CD4-positive, alpha-beta T cell (primary cell): ENCODE measurements around the gene OR1J1. TPM values are rescaled to one million over a fixed set of nuclear protein-coding genes. Genes with fewer than 3 reads are reported as not detected.

Experiments
- ATAC-seq: fragments of 200-7000 bp; cut with Tn5 transposase; one replicate; pipeline ENCODE4 v1.10.0; 2022; ENCODE audit warnings: mild to moderate bottlenecking; ENCODE audit not compliant: poor library complexity
- CTCF ChIA-PET: fragments of 350-600 bp; sonication (Branson Sonifier 250); formaldehyde crosslinking; loops from one replicate; lab custom pipeline; 2021; ENCODE audit warnings: antibody characterized with exemption, inconsistent platforms; lab: Charles Lee
- POLR2A ChIA-PET: fragments of 350-600 bp; sonication (Branson Sonifier 250); formaldehyde crosslinking; loops from one replicate; lab custom pipeline; 2021; ENCODE audit warnings: antibody characterized with exemption, inconsistent platforms; lab: Charles Lee
- DNase-seq, 14 experiments: peaks; one replicate each; pipeline ENCODE4 v3.0.0-alpha.2; 2013 to 2020; ENCODE audit warnings: mixed read lengths in 2 of 14
- H3K27ac ChIP-seq, 2 donors: one replicate each; pipeline versions ENCODE4 v1.5.1 to v1.7.0; 2013; ENCODE audit warnings: low read length in 2 of 2, low read depth in 1 of 2, mild to moderate bottlenecking in 1 of 2
- H3K27me3 ChIP-seq, 2 experiments: 1 replicate in 1 of 2; 2 replicates in 1 of 2; pipeline versions ENCODE4 v1.6.1 to v1.7.0; 2013; ENCODE audit warnings: low read length in 2 of 2, control low read depth in 1 of 2, mild to moderate bottlenecking in 1 of 2, moderate library complexity in 1 of 2; ENCODE audit not compliant: insufficient read depth in 2 of 2, control insufficient read depth in 1 of 2
- H3K36me3 ChIP-seq: one replicate; pipeline ENCODE4 v1.6.1; 2013; ENCODE audit warnings: low read length, control low read depth; ENCODE audit not compliant: insufficient read depth
- H3K4me1 ChIP-seq: one replicate; pipeline ENCODE4 v1.6.1; 2013; ENCODE audit warnings: low read length, control low read depth; ENCODE audit not compliant: insufficient read depth
- H3K4me3 ChIP-seq: one replicate; pipeline ENCODE4 v1.5.1; 2013; ENCODE audit warnings: mild to moderate bottlenecking, low read length, moderate library complexity
- H3K9me3 ChIP-seq, 2 experiments: 1 replicate in 1 of 2; 2 replicates in 1 of 2; pipeline versions ENCODE4 v1.6.1 to v1.7.0; 2013; ENCODE audit warnings: low read length in 2 of 2, mild to moderate bottlenecking in 2 of 2, control low read depth in 1 of 2, moderate library complexity in 1 of 2; ENCODE audit not compliant: control insufficient read depth in 1 of 2, insufficient read depth in 1 of 2
- H3K27ac Mint-ChIP-seq: one replicate; pipeline ENCODE4 v1.8.0; 2020; ENCODE audit warnings: mixed read lengths
- H3K27me3 Mint-ChIP-seq: one replicate; pipeline ENCODE4 v1.8.0; 2021; ENCODE audit warnings: mixed read lengths
- H3K36me3 Mint-ChIP-seq: one replicate; pipeline ENCODE4 v1.8.0; 2021; ENCODE audit warnings: low read depth, mixed read lengths
- H3K4me1 Mint-ChIP-seq: one replicate; pipeline ENCODE4 v1.8.0; 2021; ENCODE audit warnings: low read depth, mixed read lengths
- H3K4me3 Mint-ChIP-seq: one replicate; pipeline ENCODE4 v1.8.0; 2020; ENCODE audit warnings: mild to moderate bottlenecking, mixed read lengths
- H3K9me3 Mint-ChIP-seq: one replicate; pipeline ENCODE4 v1.8.0; 2020; ENCODE audit warnings: mixed read lengths
- CTCF ChIP-seq: fragments of 200-600 bp; IDR thresholded peaks from one replicate; pipeline ENCODE4 v1.8.0; 2022; ENCODE audit warnings: antibody characterized with exemption, mild to moderate bottlenecking
- intact Hi-C, 2 experiments: fragments of 100-400 bp; cut with DNase I in 1 of 2; cut with micrococcal nuclease in 1 of 2; formaldehyde crosslinking; loops; one replicate each; pipeline versions ENCODE4 v1.15.1 to v1.9.0; 2023 to 2025; cut with DNase I, micrococcal nuclease
- total RNA-seq, 174 experiments: library from RNA in 2 of 174; stranded (reverse) in 2 of 174; gene quantifications; one replicate each; pipeline ENCODE4 v1.2.3 and lab custom pipeline; 2021 to 2026

Gene OR1J1
- total RNA-seq, 2 experiments from 2014 or later: not detected

- intact Hi-C loops: no loop called here
- ChIA-PET POLR2A (no interaction called here), CTCF (interaction anchor here (1.4 kb wide), 1 partner anchor 20 kb away, joined by 4 read pairs; no protein-coding TSS in a partner anchor)
- Histone ChIP-seq H3K27ac (no peak overlapping the region), H3K27me3 (peaks cover 0 to 3% of the 10 kb centered on the region in 2 experiments), H3K4me3 (no peak overlapping the region), H3K36me3 (no peaks in the 10 kb centered on the region), H3K9me3 (no peaks in the 10 kb centered on the region), H3K4me1 (no peaks in the 10 kb centered on the region)
- H3K4me1 Mint-ChIP-seq: no peaks in the 10 kb centered on the region
- no peak for ATAC-seq
- no peak for DNase-seq
- no peak overlapping the region for H3K4me3 Mint-ChIP-seq
- no peak for TF ChIP-seq CTCF
- H3K9me3 Mint-ChIP-seq: no peaks in the 10 kb centered on the region
- no peak overlapping the region for H3K27ac Mint-ChIP-seq
- peaks cover 34% of the 10 kb centered on the region for H3K27me3 Mint-ChIP-seq
- H3K36me3 Mint-ChIP-seq: no peaks in the 10 kb centered on the region
Measured at GRCh38 chr9:122479062-122479461, 1.3 kb upstream of the OR1J1 start.

GRCh38 chr9:122477346-122477745 is 380 bp downstream of the OR1J1 start:
- ATAC-seq: no peak
- DNase-seq: no peak
- Mint-ChIP-seq H3K36me3 (no peaks in the 10 kb centered on the region), H3K4me1 (no peaks in the 10 kb centered on the region), H3K9me3 (no peaks in the 10 kb centered on the region), H3K27me3 (peaks cover 34% of the 10 kb centered on the region), H3K4me3 (no peak overlapping the region), H3K27ac (no peak overlapping the region)
- Histone ChIP-seq H3K4me3 (no peak overlapping the region), H3K9me3 (no peaks in the 10 kb centered on the region), H3K27ac (no peak overlapping the region), H3K36me3 (no peaks in the 10 kb centered on the region), H3K27me3 (peaks cover under 1 to 3% of the 10 kb centered on the region in 2 experiments), H3K4me1 (no peaks in the 10 kb centered on the region)
- TF ChIP-seq CTCF: no peak
- intact Hi-C loops: no loop called here
- CTCF ChIA-PET: no interaction called here
- POLR2A ChIA-PET: no interaction called here

- H3K4me1 Mint-ChIP-seq: no peaks in the 10 kb centered on the region
- intact Hi-C loops: no loop called here
- no peaks in the 10 kb centered on the region for H3K9me3 Mint-ChIP-seq
- no peak overlapping the region for H3K4me3 Mint-ChIP-seq
- no peak overlapping the region for H3K27ac Mint-ChIP-seq
- H3K4me3 ChIP-seq: no peak overlapping the region
- ChIA-PET CTCF (interaction anchor here (0.9 kb wide), 1 partner anchor 23 kb away, joined by 3 read pairs; no protein-coding TSS in a partner anchor), POLR2A (no interaction called here)
- no peak for ATAC-seq
- no peak overlapping the region for H3K27ac ChIP-seq
- H3K27me3 Mint-ChIP-seq: peaks cover 34% of the 10 kb centered on the region
- no peaks in the 10 kb centered on the region for H3K9me3 ChIP-seq
- H3K27me3 ChIP-seq: peaks cover 3% of the 10 kb centered on the region in 2 experiments
- H3K36me3 ChIP-seq: no peaks in the 10 kb centered on the region
- no peak for TF ChIP-seq CTCF
- H3K36me3 Mint-ChIP-seq: no peaks in the 10 kb centered on the region
- no peaks in the 10 kb centered on the region for H3K4me1 ChIP-seq
- DNase-seq: no peak
Measured at GRCh38 chr9:122475717-122476116, 2.0 kb downstream of the OR1J1 start.
